DMS 273 (cell line): ENCODE results near the gene PLEKHA8.
A peak's percentile ranks its signal among the peaks of the same experiment; 100 is the strongest.

Experiments used
- DNase-seq: peaks from one replicate; lab custom pipeline; 2025; ENCODE audit not compliant: unreplicated experiment; lab: John Stamatoyannopoulos, UW

Gene PLEKHA8

GRCh38 chr7:30144657-30145306, 116.6 kb downstream of the PLEKHA8 start:
- DNase-seq: peak; percentile 65

GRCh38 chr7:30145426-30145970, 117.3 kb downstream of the PLEKHA8 start:
- no peak for DNase-seq

GRCh38 chr7:30146127-30146612, 118.0 kb downstream of the PLEKHA8 start:
- no peak for DNase-seq

- no peak for DNase-seq
These were observed 119.0 kb downstream of the PLEKHA8 start for GRCh38 chr7:30147223-30147622.

GRCh38 chr7:30147785-30148184, 119.6 kb downstream of the PLEKHA8 start:
- no peak for DNase-seq

GRCh38 chr7:30148426-30148825, 120.2 kb downstream of the PLEKHA8 start:
- DNase-seq: no peak

- DNase-seq: no peak
These were observed 120.8 kb downstream of the PLEKHA8 start for GRCh38 chr7:30148951-30149459.

GRCh38 chr7:30149640-30150272, 121.5 kb downstream of the PLEKHA8 start:
- no peak for DNase-seq

- no peak for DNase-seq
These were observed 122.5 kb downstream of the PLEKHA8 start for GRCh38 chr7:30150711-30151110.

GRCh38 chr7:30154111-30154587, 125.9 kb downstream of the PLEKHA8 start:
- DNase-seq: no peak

- no peak for DNase-seq
These were observed 127.3 kb downstream of the PLEKHA8 start for GRCh38 chr7:30155481-30155880.

- no peak for DNase-seq
These were observed 129.0 kb downstream of the PLEKHA8 start for GRCh38 chr7:30157204-30157603.

GRCh38 chr7:30159163-30159562, 131.0 kb downstream of the PLEKHA8 start:
- DNase-seq: no peak

- DNase-seq: peak; percentile 73
These were observed 131.5 kb downstream of the PLEKHA8 start for GRCh38 chr7:30159698-30160143.

- no peak for DNase-seq
These were observed 132.1 kb downstream of the PLEKHA8 start for GRCh38 chr7:30160329-30160728.

- no peak for DNase-seq
These were observed 133.9 kb downstream of the PLEKHA8 start for GRCh38 chr7:30162133-30162532.

- DNase-seq: no peak
These were observed 134.5 kb downstream of the PLEKHA8 start for GRCh38 chr7:30162622-30163124.

- no peak for DNase-seq
These were observed 135.2 kb downstream of the PLEKHA8 start for GRCh38 chr7:30163231-30163894.

GRCh38 chr7:30164567-30164966, 136.4 kb downstream of the PLEKHA8 start:
- DNase-seq: peak; percentile 89

- DNase-seq: no peak
These were observed 137.4 kb downstream of the PLEKHA8 start for GRCh38 chr7:30165590-30165989.

- DNase-seq: no peak
These were observed 138.1 kb downstream of the PLEKHA8 start for GRCh38 chr7:30166155-30166840.
